Esophagus squamous epithelium (tissue), 4 donors: ENCODE results near the gene IMMT.

Experiments used
- CTCF ChIP-seq, 6 experiments: fragments of 450-650 bp in 4 of 6; fragments of 200-600 bp in 2 of 6; sonication (generic) in 2 of 6; IDR thresholded peaks; one replicate each; pipeline ENCODE4 v1.5.1; 2016 to 2019; ENCODE audit warnings: antibody characterized with exemption in 6 of 6, mild to moderate bottlenecking in 4 of 6, moderate library complexity in 4 of 6
- POLR2A ChIP-seq, 4 donors: fragments of 450-650 bp; IDR thresholded peaks; one replicate each; pipeline ENCODE4 v1.6.1; 2017; ENCODE audit warnings: antibody characterized with exemption in 4 of 4, mild to moderate bottlenecking in 4 of 4, moderate library complexity in 3 of 4

- TF ChIP-seq CTCF (IDR thresholded peaks at IDR 0.05), result no peak
- TF ChIP-seq POLR2A (IDR thresholded peaks at IDR 0.05), result no peak
Measured at GRCh38 chr2:86094229-86094628, 101.0 kb downstream of the IMMT start.
